Raji (cell line): ENCODE results near the gene USP30.

Source experiments
- POLR2A ChIP-seq: IDR thresholded peaks from 2 replicates; pipeline ENCODE4 v1.6.1; 2011; ENCODE audit warnings: low read depth, low read length, control low read depth; ENCODE audit not compliant: insufficient read depth

The USP30 gene

DNA sequence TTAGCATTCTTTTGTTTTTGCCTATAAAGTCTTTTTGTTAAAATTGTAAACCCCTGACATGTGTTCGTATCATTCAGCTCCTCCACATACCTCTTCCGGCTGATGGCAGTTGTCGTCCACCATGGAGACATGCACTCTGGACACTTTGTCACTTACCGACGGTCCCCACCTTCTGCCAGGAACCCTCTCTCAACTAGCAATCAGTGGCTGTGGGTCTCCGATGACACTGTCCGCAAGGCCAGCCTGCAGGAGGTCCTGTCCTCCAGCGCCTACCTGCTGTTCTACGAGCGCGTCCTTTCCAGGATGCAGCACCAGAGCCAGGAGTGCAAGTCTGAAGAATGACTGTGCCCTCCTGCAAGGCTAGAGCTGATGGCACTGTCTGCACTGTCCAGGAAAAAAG is 33.2 kb downstream of the USP30 start:
- no peak for TF ChIP-seq POLR2A

DNA sequence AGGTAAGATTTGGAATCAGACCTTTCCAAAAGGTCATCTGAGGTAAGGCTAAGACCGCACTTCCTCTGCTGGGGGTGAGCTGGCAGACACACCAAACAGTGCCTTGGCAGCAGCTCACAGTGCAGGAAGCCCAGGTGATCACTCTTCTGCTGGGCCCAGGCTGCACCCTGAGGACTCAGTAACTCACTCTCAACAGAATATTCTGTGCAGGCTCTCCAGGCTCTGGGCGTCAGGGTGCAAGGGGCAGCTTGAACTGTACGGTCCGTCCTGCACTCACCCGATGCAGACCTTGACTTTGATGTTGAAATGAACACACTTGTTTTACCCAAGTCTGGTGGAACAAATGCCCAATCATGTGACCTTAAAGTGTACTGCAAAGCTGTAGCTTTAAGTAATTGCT is 34.9 kb downstream of the USP30 start:
- TF ChIP-seq POLR2A: no peak

DNA sequence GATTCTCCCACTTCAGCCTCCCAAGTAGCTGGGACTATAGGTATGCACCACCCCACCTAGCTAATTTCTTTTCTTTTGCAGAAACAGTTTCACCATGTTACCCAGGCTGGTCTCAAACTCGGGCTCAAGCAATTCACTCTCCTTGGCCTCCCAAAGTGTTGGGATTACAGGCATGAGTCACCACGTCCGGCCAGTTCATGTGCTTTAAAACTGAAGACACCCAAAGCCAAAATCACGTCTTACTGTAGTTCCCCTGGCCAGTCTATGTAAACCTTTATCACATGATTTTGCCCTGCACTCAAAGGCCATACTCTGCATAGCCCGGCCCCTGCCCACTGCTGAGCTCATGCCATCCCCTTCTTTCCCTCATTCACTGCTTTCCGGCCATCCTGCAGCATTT is 36.4 kb downstream of the USP30 start:
- no peak for TF ChIP-seq POLR2A

DNA sequence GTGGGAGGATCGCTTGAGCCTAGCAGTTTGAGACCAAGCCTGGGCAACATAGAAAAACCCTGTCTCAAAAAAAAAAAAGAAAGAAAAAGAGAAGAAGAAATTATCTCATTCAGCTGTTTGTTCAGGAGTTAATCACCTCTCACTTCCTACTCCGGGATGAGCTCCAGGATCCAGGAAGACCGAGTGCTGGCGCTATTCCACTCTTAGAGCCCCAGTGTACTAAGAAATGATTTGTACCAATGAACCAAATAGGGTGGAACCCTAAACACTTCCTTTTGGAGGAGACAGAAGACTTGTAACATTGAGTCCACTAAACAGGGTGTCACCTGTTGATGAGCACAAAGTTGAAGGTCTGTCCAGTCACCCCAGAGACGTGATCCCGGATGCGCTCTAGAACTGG is 37.3 kb downstream of the USP30 start:
- TF ChIP-seq POLR2A: no peak

DNA sequence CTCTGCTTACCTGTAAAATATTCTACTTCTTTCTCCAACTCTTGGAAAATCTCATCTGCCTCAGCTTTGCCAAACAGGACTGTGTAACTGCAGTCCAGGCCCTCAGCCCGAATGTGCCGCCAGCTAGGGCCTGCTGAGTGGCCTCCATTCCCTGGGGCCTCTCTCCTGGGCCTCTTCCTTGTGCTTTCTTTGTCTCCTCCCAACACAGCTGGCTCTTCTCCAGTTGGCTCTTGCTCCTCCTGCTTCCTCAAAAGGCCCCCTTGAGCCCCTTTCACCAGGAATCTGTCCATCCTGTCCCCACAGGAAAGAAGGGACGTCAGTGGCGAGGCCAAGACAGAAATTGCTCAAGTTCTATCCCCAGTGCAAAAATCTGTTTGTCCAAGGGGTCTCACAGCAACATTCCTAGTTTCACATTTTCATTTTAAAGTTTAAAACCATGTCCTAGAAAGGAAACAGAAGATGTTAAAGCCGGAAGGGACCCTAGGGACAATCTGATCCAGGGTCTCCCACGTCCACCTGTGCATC is 40.2 kb downstream of the USP30 start:
- no peak for TF ChIP-seq POLR2A

DNA sequence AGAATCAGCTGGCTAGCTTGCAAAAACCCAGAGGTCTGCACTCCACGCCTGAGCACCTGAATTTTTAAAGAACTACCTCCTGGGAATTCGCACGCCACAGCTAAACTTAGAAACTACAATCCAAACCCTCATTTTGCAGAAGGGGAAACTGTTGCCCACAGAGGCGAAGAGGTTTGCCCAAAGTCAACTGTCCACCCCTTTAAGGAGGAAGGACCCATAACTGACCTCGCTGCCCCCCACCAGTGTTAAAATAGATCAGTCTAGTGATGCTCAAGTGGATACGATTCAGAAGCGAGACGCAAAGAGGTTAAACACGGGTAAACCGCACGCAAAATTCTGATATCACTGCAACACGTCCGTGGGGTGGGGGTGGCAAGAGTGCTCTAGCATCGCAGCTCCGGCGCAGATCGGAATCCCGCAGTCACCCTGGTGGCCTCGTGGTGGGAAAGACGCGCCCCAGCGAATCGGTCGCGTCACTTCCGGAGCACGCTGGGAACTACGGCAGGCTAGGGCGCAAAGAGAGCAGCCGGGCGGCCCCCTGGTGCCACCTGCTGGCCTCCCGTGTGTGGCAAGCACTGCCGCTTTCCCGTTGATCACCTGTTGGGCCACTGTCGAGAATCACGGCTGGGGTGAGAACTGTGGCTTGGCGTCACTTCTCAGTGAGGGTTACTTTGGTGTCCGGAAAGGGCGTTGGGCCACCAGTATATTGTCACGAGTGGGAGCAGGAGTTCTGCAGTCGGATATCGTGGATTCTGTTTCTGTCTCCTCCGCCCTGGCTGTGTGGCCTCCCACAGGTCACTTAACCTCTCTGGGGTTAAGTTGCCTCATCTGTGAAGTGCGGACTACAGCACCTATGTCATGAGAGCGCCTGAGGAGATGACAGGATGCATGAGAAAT is 40.9 kb downstream of the USP30 start, which contains the start of gene ALKBH2:
ALKBH2 (minus strand) TSS at position 451 of the 897 bp plus-strand sequence. CDS start 686 bp downstream, outside the sequence.
- peak; percentile 99 for TF ChIP-seq POLR2A

DNA sequence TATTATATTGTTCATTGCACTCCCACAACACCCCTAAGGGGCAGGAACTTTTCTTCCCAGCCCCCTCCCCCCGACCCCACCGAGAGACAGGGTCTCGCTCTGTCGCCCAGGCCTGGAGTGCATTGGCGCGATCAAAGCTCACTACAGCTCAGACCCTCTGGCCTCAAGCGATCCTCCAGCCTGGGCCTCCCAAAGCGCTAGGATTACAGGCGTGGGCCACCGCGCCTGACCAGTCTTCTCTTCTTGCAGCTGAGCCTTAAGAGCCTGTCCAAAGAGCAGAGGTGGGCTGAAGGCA is 44.7 kb downstream of the USP30 start:
- no peak for TF ChIP-seq POLR2A

DNA sequence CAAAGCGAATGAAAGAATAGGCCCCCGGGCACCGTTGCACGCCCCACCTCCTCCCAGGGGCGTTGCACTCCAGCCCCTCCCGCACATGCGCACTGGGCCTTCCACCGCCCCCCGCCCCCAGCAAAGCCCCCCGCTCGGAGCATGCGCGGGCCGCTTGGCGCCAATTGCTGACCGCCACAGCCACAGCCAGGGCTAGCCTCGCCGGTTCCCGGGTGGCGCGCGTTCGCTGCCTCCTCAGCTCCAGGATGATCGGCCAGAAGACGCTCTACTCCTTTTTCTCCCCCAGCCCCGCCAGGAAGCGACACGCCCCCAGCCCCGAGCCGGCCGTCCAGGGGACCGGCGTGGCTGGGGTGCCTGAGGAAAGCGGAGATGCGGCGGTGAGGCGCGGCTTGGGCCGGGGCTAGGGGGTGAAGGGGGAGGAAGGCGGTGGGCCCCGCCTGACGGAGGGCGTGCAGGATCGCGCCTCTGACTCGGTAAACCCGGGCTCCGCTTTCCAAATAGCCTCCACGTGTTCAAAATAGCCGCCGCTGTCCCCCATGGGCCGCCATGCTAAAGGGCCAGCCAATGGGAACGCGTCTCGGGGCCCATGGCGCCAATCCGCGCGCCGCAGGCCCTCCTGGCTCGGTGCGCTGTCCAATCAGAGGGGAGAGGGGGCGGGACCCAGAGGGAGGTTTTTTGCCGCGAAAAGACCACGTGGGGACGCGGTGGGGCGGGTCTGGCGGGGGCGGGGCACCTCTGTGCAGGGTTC is 45.2 kb downstream of the USP30 start, which contains the start of gene UNG:
UNG (plus strand) TSS at position 163 of the 748 bp plus-strand sequence; CDS start at position 246, 83 bp downstream.
- peak; percentile 73 for TF ChIP-seq POLR2A

DNA sequence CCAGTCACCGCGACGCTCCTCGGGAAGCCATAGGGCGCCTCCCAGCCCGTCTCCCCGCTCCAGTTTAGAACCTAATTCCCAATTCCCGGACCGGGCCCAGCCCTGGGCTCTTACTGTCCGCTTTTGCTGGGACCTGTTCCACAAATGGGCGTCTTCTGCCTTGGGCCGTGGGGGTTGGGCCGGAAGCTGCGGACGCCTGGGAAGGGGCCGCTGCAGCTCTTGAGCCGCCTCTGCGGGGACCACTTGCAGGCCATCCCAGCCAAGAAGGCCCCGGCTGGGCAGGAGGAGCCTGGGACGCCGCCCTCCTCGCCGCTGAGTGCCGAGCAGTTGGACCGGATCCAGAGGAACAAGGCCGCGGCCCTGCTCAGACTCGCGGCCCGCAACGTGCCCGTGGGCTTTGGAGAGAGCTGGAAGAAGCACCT is 45.8 kb downstream of the USP30 start:
- no peak for TF ChIP-seq POLR2A

DNA sequence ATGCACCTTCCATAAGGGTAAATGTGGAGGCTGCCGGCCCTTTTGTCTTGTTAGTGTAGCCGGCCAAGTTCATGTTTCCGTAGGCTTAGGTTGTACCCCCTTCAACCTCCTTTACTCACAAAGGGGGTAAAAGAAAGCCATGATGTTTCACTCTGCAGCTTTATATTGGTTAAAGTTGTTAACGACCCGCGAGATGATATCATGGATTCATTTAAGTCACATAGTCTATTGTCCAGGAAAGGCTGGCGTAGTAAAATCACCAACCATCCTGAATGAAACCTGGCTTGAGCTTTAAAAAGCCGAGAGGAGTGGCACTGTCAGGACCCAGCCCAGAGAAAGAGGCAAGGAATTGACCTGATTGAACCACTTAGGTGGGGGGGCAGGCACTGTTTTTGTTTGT is 46.3 kb downstream of the USP30 start:
- no peak for TF ChIP-seq POLR2A

DNA sequence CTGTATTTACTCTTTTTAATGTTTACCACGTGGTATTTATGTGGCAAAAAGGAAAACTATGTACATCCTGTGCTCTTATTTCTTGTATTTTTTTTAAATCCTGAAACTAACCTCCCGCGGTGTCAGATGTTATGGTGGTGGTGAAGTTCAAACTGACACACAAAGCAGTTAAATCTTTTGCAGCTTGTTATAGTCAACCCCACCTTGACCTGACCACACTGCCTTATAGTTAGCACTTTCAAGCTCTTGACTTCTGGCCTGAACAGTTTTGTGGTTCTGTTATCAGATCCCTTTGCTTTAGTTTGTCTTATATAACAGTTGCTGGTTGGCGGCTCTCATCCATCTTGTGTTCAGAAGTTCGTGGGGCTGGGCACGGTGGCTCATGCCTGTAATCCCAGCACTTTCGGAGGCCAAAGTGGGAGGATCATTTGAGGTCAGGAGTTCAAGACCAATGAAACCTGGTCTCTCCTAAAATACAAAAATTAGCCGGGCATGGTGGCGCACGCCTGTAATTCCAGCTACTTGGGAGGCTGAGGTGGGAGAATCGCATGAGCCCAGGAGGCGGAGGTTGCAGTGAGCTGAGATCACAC is 47.1 kb downstream of the USP30 start:
- TF ChIP-seq POLR2A: no peak

DNA sequence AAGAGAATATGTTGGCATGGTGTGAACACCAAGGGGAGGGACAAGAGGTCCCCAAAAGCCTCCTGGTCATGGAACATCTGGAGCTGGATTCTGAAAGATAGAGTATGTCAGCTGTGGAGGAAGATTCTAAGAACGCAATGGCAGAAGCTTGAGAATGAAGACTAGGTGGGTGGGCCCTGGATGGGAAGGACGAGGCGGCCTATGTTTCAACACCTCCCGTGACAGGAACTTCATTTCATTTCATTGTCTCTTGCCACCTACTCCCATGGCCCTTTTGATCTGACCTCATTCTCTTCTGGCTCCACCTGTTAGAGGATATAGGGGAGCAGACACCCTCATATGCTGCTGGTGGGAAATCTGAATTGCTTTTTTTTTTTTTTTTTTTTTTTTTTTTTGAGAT is 48.4 kb downstream of the USP30 start:
- no peak for TF ChIP-seq POLR2A

DNA sequence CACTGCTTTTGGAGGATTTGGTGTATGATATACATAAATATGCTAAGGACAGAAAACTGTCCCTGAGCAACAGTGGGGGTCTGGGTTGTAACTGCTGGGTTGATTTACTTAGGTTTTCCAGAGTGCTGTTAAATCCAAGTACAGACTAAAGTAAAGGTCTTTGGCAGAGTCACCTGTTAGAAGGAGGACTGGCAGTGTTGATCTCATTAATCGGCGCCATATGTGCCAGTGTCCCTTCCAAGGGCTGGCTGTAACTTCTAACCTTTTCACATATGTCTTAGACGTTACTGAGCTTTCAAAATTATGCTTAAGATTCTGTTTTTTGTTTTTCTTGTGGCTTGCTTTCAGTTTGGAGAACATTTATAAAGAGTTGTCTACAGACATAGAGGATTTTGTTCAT is 50.1 kb downstream of the USP30 start:
- TF ChIP-seq POLR2A: no peak

DNA sequence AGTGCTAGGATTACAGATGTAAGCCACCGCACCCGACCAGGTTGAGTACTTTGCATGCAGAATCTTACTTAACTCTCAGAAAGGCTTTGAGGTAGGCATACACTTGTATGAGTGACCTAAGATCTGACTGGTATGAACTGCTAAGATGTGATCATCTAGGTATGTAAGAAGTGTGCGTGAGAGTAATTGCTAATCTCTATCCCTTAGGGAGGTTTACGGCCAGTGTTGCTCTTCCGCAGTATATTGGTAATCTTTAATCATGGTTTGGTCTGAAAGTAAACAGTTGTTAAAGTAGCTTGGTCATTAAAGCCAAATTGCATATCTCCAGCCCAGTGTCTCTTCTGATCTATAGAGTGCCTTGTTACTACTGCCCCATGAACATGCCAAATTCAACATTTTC is 52.8 kb downstream of the USP30 start:
- no peak for TF ChIP-seq POLR2A

DNA sequence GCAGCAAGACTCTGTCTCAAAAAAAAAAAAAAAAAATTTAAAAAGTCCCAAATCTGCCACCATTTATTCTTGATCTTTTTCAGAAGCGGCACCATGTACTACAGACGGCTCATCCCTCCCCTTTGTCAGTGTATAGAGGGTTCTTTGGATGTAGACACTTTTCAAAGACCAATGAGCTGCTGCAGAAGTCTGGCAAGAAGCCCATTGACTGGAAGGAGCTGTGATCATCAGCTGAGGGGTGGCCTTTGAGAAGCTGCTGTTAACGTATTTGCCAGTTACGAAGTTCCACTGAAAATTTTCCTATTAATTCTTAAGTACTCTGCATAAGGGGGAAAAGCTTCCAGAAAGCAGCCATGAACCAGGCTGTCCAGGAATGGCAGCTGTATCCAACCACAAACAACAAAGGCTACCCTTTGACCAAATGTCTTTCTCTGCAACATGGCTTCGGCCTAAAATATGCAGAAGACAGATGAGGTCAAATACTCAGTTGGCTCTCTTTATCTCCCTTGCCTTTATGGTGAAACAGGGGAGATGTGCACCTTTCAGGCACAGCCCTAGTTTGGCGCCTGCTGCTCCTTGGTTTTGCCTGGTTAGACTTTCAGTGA is 57.5 kb downstream of the USP30 start:
- TF ChIP-seq POLR2A: no peak
